SK-N-SH (cell line): ENCODE data around the gene PPP1R1C. TPM values are rescaled to one million over a fixed set of nuclear protein-coding genes. Genes with fewer than 3 reads are reported as not detected.

Experiments used
- CTCF ChIA-PET: fragments of 300-600, 350-600 bp; formaldehyde crosslinking; extraction: SDS; loops from one replicate; lab custom pipeline; 2021; lab: Yijun Ruan, JAX
- POLR2A ChIA-PET: fragments of 350-600 bp; sonication (Branson Sonifier 250); formaldehyde crosslinking; extraction: SDS; loops from one replicate; lab custom pipeline; 2020; ENCODE audit warnings: antibody characterized with exemption, inconsistent platforms; lab: Yijun Ruan, JAX
- DNase-seq: peaks from one replicate; pipeline ENCODE4 v3.0.0; 2012
- H2AFZ ChIP-seq: fragments of 200-600 bp; sonication (generic); 2 replicates; pipeline ENCODE4 v1.8.1; 2016; ENCODE audit warnings: antibody characterized with exemption, mild to moderate bottlenecking, low read depth
- H3F3A ChIP-seq: fragments of 200-600 bp; sonication (generic); replicated peaks from 2 replicates; pipeline ENCODE3; 2016; ENCODE audit warnings: antibody characterized with exemption, mild to moderate bottlenecking; ENCODE audit not compliant: insufficient read depth
- H3K27ac ChIP-seq, 2 experiments: fragments of 200-500 bp in 1 of 2; fragments of 200-600 bp in 1 of 2; sonication (Bioruptor generic) in 1 of 2; sonication (generic), shearing (Covaris generic) in 1 of 2; 2 replicates each; pipeline versions ENCODE4 v1.5.1 to v1.6.1; 2014 to 2016; ENCODE audit warnings: low read depth in 2 of 2, inconsistent platforms in 1 of 2, low read length in 1 of 2, mild to moderate bottlenecking in 1 of 2, mixed read lengths in 1 of 2
- H3K27me3 ChIP-seq: fragments of 200-600 bp; sonication (generic), shearing (Covaris generic); 2 replicates; pipeline ENCODE4 v1.6.1; 2016; ENCODE audit warnings: mixed run types; ENCODE audit not compliant: insufficient read depth
- H3K36me3 ChIP-seq, 2 experiments: fragments of 200-500 bp in 1 of 2; fragments of 200-600 bp in 1 of 2; sonication (Bioruptor generic) in 1 of 2; sonication (generic) in 1 of 2; replicated peaks in 1 of 2; 2 replicates each; pipeline versions ENCODE3 to v1.5.1; 2014 to 2016; ENCODE audit warnings: low read length in 1 of 2, mild to moderate bottlenecking in 1 of 2; ENCODE audit not compliant: insufficient read depth in 2 of 2, control insufficient read depth in 1 of 2
- H3K4me1 ChIP-seq, 2 experiments: fragments of 200-500 bp in 1 of 2; fragments of 200-600 bp in 1 of 2; sonication (Bioruptor generic) in 1 of 2; sonication (generic), shearing (Covaris generic) in 1 of 2; 2 replicates each; pipeline versions ENCODE4 v1.5.1 to v1.6.1; 2014 to 2016; ENCODE audit warnings: low read depth in 1 of 2, low read length in 1 of 2, mixed run types in 1 of 2; ENCODE audit not compliant: insufficient read depth in 2 of 2, control insufficient read depth in 1 of 2
- H3K4me2 ChIP-seq: fragments of 200-600 bp; sonication (generic), shearing (Covaris generic); 2 replicates; pipeline ENCODE4 v1.6.1; 2017; ENCODE audit warnings: mixed run types
- H3K4me3 ChIP-seq, 2 experiments: fragments of 200-500 bp in 1 of 2; fragments of 200-600 bp in 1 of 2; sonication (Bioruptor generic) in 1 of 2; sonication (generic), shearing (Covaris generic) in 1 of 2; 2 replicates each; pipeline versions ENCODE4 v1.5.1 to v1.8.1; 2014 to 2016; ENCODE audit warnings: low read depth in 2 of 2, inconsistent platforms in 1 of 2, low read length in 1 of 2, mild to moderate bottlenecking in 1 of 2, mixed read lengths in 1 of 2, moderate library complexity in 1 of 2
- H3K79me2 ChIP-seq: fragments of 200-600 bp; sonication (generic); 2 replicates; pipeline ENCODE4 v1.8.1; 2017; ENCODE audit warnings: mild to moderate bottlenecking; ENCODE audit not compliant: insufficient read depth
- H3K9ac ChIP-seq: fragments of 200-600 bp; sonication (generic); 2 replicates; pipeline ENCODE4 v1.6.1; 2017; ENCODE audit warnings: mixed run types
- H3K9me2 ChIP-seq: fragments of 200-600 bp; sonication (generic); 2 replicates; pipeline ENCODE4 v1.6.1; 2017; ENCODE audit warnings: mixed run types
- H3K9me3 ChIP-seq: fragments of 200-600 bp; sonication (generic); 2 replicates; pipeline ENCODE4 v1.6.1; 2017; ENCODE audit warnings: mixed run types, mild to moderate bottlenecking, moderate library complexity
- H4K20me1 ChIP-seq: fragments of 200-600 bp; sonication (generic); 2 replicates; pipeline ENCODE4 v1.6.1; 2017; ENCODE audit warnings: mild to moderate bottlenecking, mixed run types; ENCODE audit not compliant: insufficient read depth
- CHD2 ChIP-seq: fragments of 150-350 bp; IDR thresholded peaks from 2 replicates; pipeline ENCODE4 v1.6.1; 2018; ENCODE audit warnings: low read length; ENCODE audit not compliant: partially characterized antibody
- ELF1 ChIP-seq: IDR thresholded peaks from 2 replicates; pipeline ENCODE4 v1.4.0; 2012
- FOSL2 ChIP-seq: IDR thresholded peaks from 2 replicates; pipeline ENCODE4 v1.4.0; 2012; ENCODE audit warnings: low read depth, mild to moderate bottlenecking, moderate library complexity, borderline replicate concordance
- FOXJ3 ChIP-seq: sonication (generic); formaldehyde crosslinking; IDR thresholded peaks from 2 replicates; pipeline ENCODE4 v1.5.1; 2020; ENCODE audit warnings: mild to moderate bottlenecking, missing genetic modification reagents
- JUND ChIP-seq: IDR thresholded peaks from 2 replicates; pipeline ENCODE4 v1.4.0; 2012
- MEF2A ChIP-seq: IDR thresholded peaks from 2 replicates; pipeline ENCODE4 v1.4.0; 2012; ENCODE audit warnings: low read depth, borderline replicate concordance
- NFIC ChIP-seq: IDR thresholded peaks from 2 replicates; pipeline ENCODE4 v1.4.0; 2012; ENCODE audit warnings: borderline replicate concordance
- NRF1 ChIP-seq: IDR thresholded peaks from 2 replicates; pipeline ENCODE4 v1.6.1; 2012; ENCODE audit warnings: low read depth, mild to moderate bottlenecking, low read length
- RFX5 ChIP-seq: IDR thresholded peaks from 2 replicates; pipeline ENCODE4 v1.6.1; 2012; ENCODE audit warnings: mild to moderate bottlenecking, improper control_type of control experiment, low read length
- RXRA ChIP-seq: IDR thresholded peaks from 2 replicates; pipeline ENCODE4 v1.4.0; 2012; ENCODE audit warnings: low read depth, mild to moderate bottlenecking, borderline replicate concordance
- SMC3 ChIP-seq: IDR thresholded peaks from 2 replicates; pipeline ENCODE4 v1.6.1; 2012; ENCODE audit warnings: low read depth, low read length, improper control_type of control experiment
- TAF1 ChIP-seq: IDR thresholded peaks from 2 replicates; pipeline ENCODE4 v1.6.1; 2012; ENCODE audit warnings: low read depth, mild to moderate bottlenecking, low read length, moderate library complexity, borderline replicate concordance
- WGBS: methylation state at CpG from one replicate; pipeline ENCODE4 v1.1.6; 2017; ENCODE audit warnings: low lambda C conversion rate; 5-methylcytosine and 5-hydroxymethylcytosine counted together
- polyA plus RNA-seq, 3 experiments: library from polyadenylated mRNA; depleted of rRNA; stranded (reverse); fragments of >200 nt; gene quantifications; 2 replicates each; pipeline ENCODE4 v1.2.3, GENCODE V29; 2012
- TF ChIP-seq, protein P1 (sequence below): IDR thresholded peaks from 2 replicates; pipeline ENCODE4; 2012
- TF ChIP-seq, protein P2 (sequence below): IDR thresholded peaks from 2 replicates; pipeline ENCODE4 v1.4.0; 2012; ENCODE audit warnings: low read depth, borderline replicate concordance
- TF ChIP-seq, protein P3 (sequence below): fragments of 150-350 bp; IDR thresholded peaks from 2 replicates; pipeline ENCODE4 v1.6.1; 2016; ENCODE audit warnings: mild to moderate bottlenecking, low read depth, low read length

Gene PPP1R1C
- polyA plus RNA-seq, 1 of the 3 experiments (the other 2 are of a cell fraction), result 0.41 TPM

DNA sequence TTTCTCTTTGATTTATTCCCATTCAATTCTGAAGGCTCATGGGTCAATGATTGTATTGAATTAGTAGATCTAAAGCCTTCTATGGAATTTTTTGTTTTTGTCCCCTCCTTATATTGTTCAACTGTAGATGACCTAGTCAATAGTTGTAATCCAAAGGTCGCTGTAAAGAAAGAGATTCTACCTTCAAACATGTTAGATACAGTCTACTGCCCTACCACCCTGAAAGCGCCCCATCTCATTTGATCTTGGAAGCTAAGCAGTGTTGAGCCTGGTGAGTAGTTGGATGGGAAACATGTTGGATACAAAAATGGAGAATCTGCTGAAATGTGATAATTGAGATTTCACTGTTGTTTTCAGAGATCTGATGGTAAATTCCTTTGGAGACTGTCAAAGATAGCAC, 63.0 kb downstream of the PPP1R1C start:
- H3K9me3 ChIP-seq, result no peaks in the 10 kb centered on the region
- peaks cover 4% of the 10 kb centered on the region for H3F3A ChIP-seq
- 92% methylated on average over 2 of the region's 2 CpGs for whole genome bisulfite sequencing
- H2AFZ ChIP-seq, result no peak overlapping the region
- ChIA-PET CTCF (no interaction called here), POLR2A (no interaction called here)
- H3K79me2 ChIP-seq, result no peaks in the 10 kb centered on the region
- H3K4me1 ChIP-seq, result peaks cover 0 to 7% of the 10 kb centered on the region in 2 experiments; a peak in 1 of 4 replicates
- no peak overlapping the region for H3K4me3 ChIP-seq
- TF ChIP-seq RXRA (no peak), MEF2A (no peak), NFIC (no peak), RFX5 (no peak), TAF1 (no peak), CHD2 (no peak), FOSL2 (no peak), SMC3 (no peak), NRF1 (no peak), FOXJ3 (no peak), JUND (no peak), ELF1 (no peak)
- TF ChIP-seq, protein P1, sequence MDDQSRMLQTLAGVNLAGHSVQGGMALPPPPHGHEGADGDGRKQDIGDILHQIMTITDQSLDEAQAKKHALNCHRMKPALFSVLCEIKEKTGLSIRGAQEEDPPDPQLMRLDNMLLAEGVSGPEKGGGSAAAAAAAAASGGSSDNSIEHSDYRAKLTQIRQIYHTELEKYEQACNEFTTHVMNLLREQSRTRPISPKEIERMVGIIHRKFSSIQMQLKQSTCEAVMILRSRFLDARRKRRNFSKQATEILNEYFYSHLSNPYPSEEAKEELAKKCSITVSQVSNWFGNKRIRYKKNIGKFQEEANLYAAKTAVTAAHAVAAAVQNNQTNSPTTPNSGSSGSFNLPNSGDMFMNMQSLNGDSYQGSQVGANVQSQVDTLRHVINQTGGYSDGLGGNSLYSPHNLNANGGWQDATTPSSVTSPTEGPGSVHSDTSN, result no peak
- TF ChIP-seq, protein P2, sequence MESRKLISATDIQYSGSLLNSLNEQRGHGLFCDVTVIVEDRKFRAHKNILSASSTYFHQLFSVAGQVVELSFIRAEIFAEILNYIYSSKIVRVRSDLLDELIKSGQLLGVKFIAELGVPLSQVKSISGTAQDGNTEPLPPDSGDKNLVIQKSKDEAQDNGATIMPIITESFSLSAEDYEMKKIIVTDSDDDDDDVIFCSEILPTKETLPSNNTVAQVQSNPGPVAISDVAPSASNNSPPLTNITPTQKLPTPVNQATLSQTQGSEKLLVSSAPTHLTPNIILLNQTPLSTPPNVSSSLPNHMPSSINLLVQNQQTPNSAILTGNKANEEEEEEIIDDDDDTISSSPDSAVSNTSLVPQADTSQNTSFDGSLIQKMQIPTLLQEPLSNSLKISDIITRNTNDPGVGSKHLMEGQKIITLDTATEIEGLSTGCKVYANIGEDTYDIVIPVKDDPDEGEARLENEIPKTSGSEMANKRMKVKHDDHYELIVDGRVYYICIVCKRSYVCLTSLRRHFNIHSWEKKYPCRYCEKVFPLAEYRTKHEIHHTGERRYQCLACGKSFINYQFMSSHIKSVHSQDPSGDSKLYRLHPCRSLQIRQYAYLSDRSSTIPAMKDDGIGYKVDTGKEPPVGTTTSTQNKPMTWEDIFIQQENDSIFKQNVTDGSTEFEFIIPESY, result no peak
- TF ChIP-seq, protein P3, sequence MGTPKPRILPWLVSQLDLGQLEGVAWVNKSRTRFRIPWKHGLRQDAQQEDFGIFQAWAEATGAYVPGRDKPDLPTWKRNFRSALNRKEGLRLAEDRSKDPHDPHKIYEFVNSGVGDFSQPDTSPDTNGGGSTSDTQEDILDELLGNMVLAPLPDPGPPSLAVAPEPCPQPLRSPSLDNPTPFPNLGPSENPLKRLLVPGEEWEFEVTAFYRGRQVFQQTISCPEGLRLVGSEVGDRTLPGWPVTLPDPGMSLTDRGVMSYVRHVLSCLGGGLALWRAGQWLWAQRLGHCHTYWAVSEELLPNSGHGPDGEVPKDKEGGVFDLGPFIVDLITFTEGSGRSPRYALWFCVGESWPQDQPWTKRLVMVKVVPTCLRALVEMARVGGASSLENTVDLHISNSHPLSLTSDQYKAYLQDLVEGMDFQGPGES, result no peak
- H3K9ac ChIP-seq, result no peak overlapping the region
- H3K27ac ChIP-seq, result peak overlapping the region in 1 of 2 experiments; percentile 58; a peak in 1 of 4 replicates
- H3K4me2 ChIP-seq, result no peak overlapping the region
- no peaks in the 10 kb centered on the region for H4K20me1 ChIP-seq
- no peaks in the 10 kb centered on the region for H3K9me2 ChIP-seq
- DNase-seq, result no peak
- peaks cover 0 to 3% of the 10 kb centered on the region in 2 experiments for H3K36me3 ChIP-seq
- no peaks in the 10 kb centered on the region for H3K27me3 ChIP-seq
